Measurements from ENCODE around the gene UVSSA. TPM values are rescaled to one million over a fixed set of nuclear protein-coding genes. Genes with fewer than 3 reads are reported as not detected.
"Not testable (repeated sequence)": the region's sequence is repeated elsewhere in the genome, so short reads cannot be mapped to it uniquely, and the experiment has no call there.

Gene UVSSA
- total and polyA plus RNA-seq, 5 donors from 2014 or later, result 2.1 to 42.9 (median 4.0) TPM

- no peaks in the 10 kb centered on the region for H3K27me3 Mint-ChIP-seq
These were observed 14.3 kb upstream of the UVSSA start for GRCh38 chr4:1332686-1333085.

DNA sequence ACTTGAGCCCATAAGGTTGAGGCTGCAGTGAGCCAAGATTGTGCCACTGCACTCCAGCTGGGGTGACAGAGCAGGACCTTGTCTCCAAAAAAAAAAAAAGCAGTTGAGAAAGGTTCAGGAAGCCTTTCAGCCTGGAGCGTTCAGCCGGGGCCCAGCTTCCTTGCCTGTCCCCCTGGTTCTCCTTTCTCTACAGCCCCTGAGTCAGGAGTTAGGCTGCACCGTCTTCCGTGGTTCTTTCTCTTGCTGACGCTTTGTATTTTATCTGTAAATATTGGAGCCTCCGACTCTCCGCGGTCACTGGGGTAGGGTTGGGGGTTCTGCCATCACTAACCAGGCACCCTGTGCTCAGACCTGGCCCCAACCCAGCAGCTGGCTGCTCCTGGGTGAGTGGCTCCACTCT is 13.8 kb upstream of the UVSSA start:
- ATAC-seq (ENCODE audit: low read depth in 2 of 2), result no peak
- no peak overlapping the region for H3K4me3 Mint-ChIP-seq
- Histone ChIP-seq H3K4me3 (ENCODE audit: low read depth, low read length) (no peak overlapping the region), H3K4me1 (ENCODE audit: control insufficient read depth, insufficient read depth, low read length, poor library complexity, severe bottlenecking) (peaks cover 29% of the 10 kb centered on the region), H3K9me3 (ENCODE audit: control insufficient read depth in 2 of 2, low read length in 2 of 2) (no peaks in the 10 kb centered on the region), H3K36me3 (ENCODE audit: control insufficient read depth, insufficient read depth, low read length) (peaks cover 28% of the 10 kb centered on the region), H3K27me3 (ENCODE audit: control insufficient read depth, insufficient read depth, low read length) (no peaks in the 10 kb centered on the region), H3K27ac (ENCODE audit: insufficient read depth, low read length, poor library complexity, severe bottlenecking) (no peak overlapping the region)
- peaks cover 0 to 35% (median 12%) of the 10 kb centered on the region in 4 donors for H3K4me1 Mint-ChIP-seq
- H3K27ac Mint-ChIP-seq, result peak overlapping the region in 1 of 3 donors; percentile 52
- peaks cover 37% of the 10 kb centered on the region for H3K36me3 Mint-ChIP-seq
- H3K27me3 Mint-ChIP-seq, result no peaks in the 10 kb centered on the region
- H3K9me3 Mint-ChIP-seq, result no peaks in the 10 kb centered on the region
- no peak for DNase-seq

More at GRCh38 chr4:1332686-1333085, 14.3 kb upstream of the UVSSA start:
- Histone ChIP-seq H3K4me3 (ENCODE audit: low read depth, low read length) (no peak overlapping the region), H3K4me1 (ENCODE audit: control insufficient read depth, insufficient read depth, low read length, poor library complexity, severe bottlenecking) (peaks cover 29% of the 10 kb centered on the region), H3K27ac (ENCODE audit: insufficient read depth, low read length, poor library complexity, severe bottlenecking) (no peak overlapping the region), H3K27me3 (ENCODE audit: control insufficient read depth, insufficient read depth, low read length) (no peaks in the 10 kb centered on the region), H3K9me3 (ENCODE audit: control insufficient read depth in 2 of 2, low read length in 2 of 2) (no peaks in the 10 kb centered on the region), H3K36me3 (ENCODE audit: control insufficient read depth, insufficient read depth, low read length) (peaks cover 26% of the 10 kb centered on the region)
- DNase-seq (no peak), ATAC-seq (ENCODE audit: low read depth in 2 of 2) (no peak)
- peak overlapping the region in 1 of 3 donors; percentile 46 for H3K27ac Mint-ChIP-seq
- H3K36me3 Mint-ChIP-seq, result peaks cover 35% of the 10 kb centered on the region
- no peak overlapping the region for H3K4me3 Mint-ChIP-seq
- H3K9me3 Mint-ChIP-seq, result no peaks in the 10 kb centered on the region
- H3K4me1 Mint-ChIP-seq, result peaks cover 0 to 35% (median 12%) of the 10 kb centered on the region in 4 donors

GRCh38 chr4:1333851-1334578 is 13.0 kb upstream of the UVSSA start:
- not testable (repeated sequence) for ATAC-seq (ENCODE audit: low read depth in 2 of 2); H3K9me3 ChIP-seq (ENCODE audit: control insufficient read depth in 2 of 2, low read length in 2 of 2); H3K27ac Mint-ChIP-seq; H3K27ac ChIP-seq (ENCODE audit: insufficient read depth, low read length, poor library complexity, severe bottlenecking); H3K4me3 ChIP-seq (ENCODE audit: low read depth, low read length); H3K27me3 Mint-ChIP-seq; H3K27me3 ChIP-seq (ENCODE audit: control insufficient read depth, insufficient read depth, low read length); H3K4me3 Mint-ChIP-seq; H3K9me3 Mint-ChIP-seq; DNase-seq
- Mint-ChIP-seq H3K36me3 (peaks cover 41% of the 10 kb centered on the region), H3K4me1 (peaks cover 0 to 33% (median 12%) of the 10 kb centered on the region in 4 donors)
- Histone ChIP-seq H3K4me1 (ENCODE audit: control insufficient read depth, insufficient read depth, low read length, poor library complexity, severe bottlenecking) (peaks cover 29% of the 10 kb centered on the region), H3K36me3 (ENCODE audit: control insufficient read depth, insufficient read depth, low read length) (peaks cover 32% of the 10 kb centered on the region)

DNA sequence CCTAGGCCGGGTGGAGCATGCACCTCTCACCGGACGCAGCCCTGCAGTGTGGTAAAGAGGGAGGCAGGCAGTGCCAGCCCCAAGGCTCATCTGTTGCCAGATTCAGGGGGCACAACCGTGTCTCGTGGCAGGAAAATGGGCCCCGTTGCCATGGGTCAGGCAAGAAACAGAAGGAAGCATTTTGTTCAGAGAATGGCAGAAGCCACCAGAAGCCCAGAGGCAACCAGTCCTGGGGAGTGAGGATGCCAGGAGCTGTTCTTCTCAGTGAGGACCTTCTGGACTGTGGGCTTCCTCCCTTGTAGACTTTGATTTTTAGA is 12.5 kb upstream of the UVSSA start:
- Histone ChIP-seq H3K4me1 (ENCODE audit: control insufficient read depth, insufficient read depth, low read length, poor library complexity, severe bottlenecking) (peaks cover 24% of the 10 kb centered on the region), H3K36me3 (ENCODE audit: control insufficient read depth, insufficient read depth, low read length) (peaks cover 38% of the 10 kb centered on the region), H3K4me3 (ENCODE audit: low read depth, low read length) (no peak overlapping the region), H3K9me3 (ENCODE audit: control insufficient read depth in 2 of 2, low read length in 2 of 2) (no peaks in the 10 kb centered on the region), H3K27me3 (ENCODE audit: control insufficient read depth, insufficient read depth, low read length) (no peaks in the 10 kb centered on the region), H3K27ac (ENCODE audit: insufficient read depth, low read length, poor library complexity, severe bottlenecking) (no peak overlapping the region)
- Mint-ChIP-seq H3K27me3 (no peaks in the 10 kb centered on the region), H3K9me3 (no peaks in the 10 kb centered on the region), H3K36me3 (peaks cover 43% of the 10 kb centered on the region), H3K4me3 (peak overlapping the region in 1 of 4 donors; percentile 52), H3K27ac (no peak overlapping the region), H3K4me1 (peaks cover 0 to 28% (median 11%) of the 10 kb centered on the region in 4 donors)
- DNase-seq, result no peak
- ATAC-seq (ENCODE audit: low read depth in 2 of 2), result no peak

- Mint-ChIP-seq H3K4me1 (peaks cover 0 to 23% (median 8%) of the 10 kb centered on the region in 4 donors), H3K36me3 (peaks cover 43% of the 10 kb centered on the region), H3K27ac (peak overlapping the region in 2 of 3 donors; percentile 51 to 66)
- not testable (repeated sequence) for H3K9me3 ChIP-seq (ENCODE audit: control insufficient read depth in 2 of 2, low read length in 2 of 2); H3K27me3 Mint-ChIP-seq; H3K9me3 Mint-ChIP-seq; H3K27me3 ChIP-seq (ENCODE audit: control insufficient read depth, insufficient read depth, low read length); ATAC-seq (ENCODE audit: low read depth in 2 of 2); H3K4me3 ChIP-seq (ENCODE audit: low read depth, low read length); DNase-seq; H3K27ac ChIP-seq (ENCODE audit: insufficient read depth, low read length, poor library complexity, severe bottlenecking); H3K4me3 Mint-ChIP-seq
- Histone ChIP-seq H3K36me3 (ENCODE audit: control insufficient read depth, insufficient read depth, low read length) (peaks cover 46% of the 10 kb centered on the region), H3K4me1 (ENCODE audit: control insufficient read depth, insufficient read depth, low read length, poor library complexity, severe bottlenecking) (peaks cover 16% of the 10 kb centered on the region)
These were observed 11.7 kb upstream of the UVSSA start for GRCh38 chr4:1335193-1335883.

- H3K4me3 Mint-ChIP-seq, result peak overlapping the region in 1 of 4 donors; percentile 35
- peaks cover 0 to 16% (median 2%) of the 10 kb centered on the region in 4 donors for H3K4me1 Mint-ChIP-seq
- no peak for DNase-seq
- H3K27me3 Mint-ChIP-seq, result no peaks in the 10 kb centered on the region
- H3K27ac ChIP-seq (ENCODE audit: insufficient read depth, low read length, poor library complexity, severe bottlenecking), result no peak overlapping the region
- peaks cover 8% of the 10 kb centered on the region for H3K4me1 ChIP-seq (ENCODE audit: control insufficient read depth, insufficient read depth, low read length, poor library complexity, severe bottlenecking)
- H3K27me3 ChIP-seq (ENCODE audit: control insufficient read depth, insufficient read depth, low read length), result no peaks in the 10 kb centered on the region
- no peak for ATAC-seq (ENCODE audit: low read depth in 2 of 2)
- no peak overlapping the region for H3K4me3 ChIP-seq (ENCODE audit: low read depth, low read length)
- H3K27ac Mint-ChIP-seq, result peak overlapping the region in 2 of 3 donors; percentile 42 to 43
- peaks cover 50% of the 10 kb centered on the region for H3K36me3 ChIP-seq (ENCODE audit: control insufficient read depth, insufficient read depth, low read length)
- peaks cover 37% of the 10 kb centered on the region for H3K36me3 Mint-ChIP-seq
- no peaks in the 10 kb centered on the region for H3K9me3 Mint-ChIP-seq
- H3K9me3 ChIP-seq (ENCODE audit: control insufficient read depth in 2 of 2, low read length in 2 of 2), result no peaks in the 10 kb centered on the region
These were observed 10.9 kb upstream of the UVSSA start for GRCh38 chr4:1336088-1336491.

DNA sequence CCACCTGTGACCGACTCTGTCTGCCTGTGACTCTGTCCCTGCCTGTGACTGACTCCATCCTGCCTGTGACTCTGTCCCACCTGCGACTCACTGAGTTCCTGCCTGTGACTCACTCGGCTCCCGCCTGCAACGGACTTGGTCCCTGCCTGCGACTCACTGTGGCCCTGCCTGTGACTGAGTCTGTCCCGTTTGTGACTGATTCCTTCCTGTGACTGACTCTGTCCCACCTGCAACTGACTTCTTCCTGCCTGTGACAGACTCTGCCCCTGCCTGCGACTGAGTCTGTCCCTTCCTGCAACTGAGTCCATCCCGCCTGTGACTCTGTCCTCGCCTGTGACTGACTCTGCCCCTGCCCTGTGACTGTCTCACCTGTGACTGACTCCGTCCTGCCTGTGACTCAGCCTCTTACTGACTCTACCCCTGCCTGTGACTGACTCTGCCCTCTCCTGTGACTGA is 9.6 kb upstream of the UVSSA start:
- H3K4me1 Mint-ChIP-seq, result peaks cover 0 to 4% (median 1%) of the 10 kb centered on the region in 4 donors

More for the DNA sequence above, 9.6 kb upstream of the UVSSA start:
- Mint-ChIP-seq H3K27me3 (no peaks in the 10 kb centered on the region), H3K36me3 (peaks cover 33% of the 10 kb centered on the region), H3K9me3 (no peaks in the 10 kb centered on the region), H3K27ac (peak overlapping the region; percentile 67 to 79 (median 74)), H3K4me3 (no peak overlapping the region)
- Histone ChIP-seq H3K27ac (ENCODE audit: insufficient read depth, low read length, poor library complexity, severe bottlenecking) (no peak overlapping the region), H3K4me1 (ENCODE audit: control insufficient read depth, insufficient read depth, low read length, poor library complexity, severe bottlenecking) (no peaks in the 10 kb centered on the region), H3K4me3 (ENCODE audit: low read depth, low read length) (no peak overlapping the region), H3K9me3 (ENCODE audit: control insufficient read depth in 2 of 2, low read length in 2 of 2) (no peaks in the 10 kb centered on the region), H3K36me3 (ENCODE audit: control insufficient read depth, insufficient read depth, low read length) (peaks cover 52% of the 10 kb centered on the region), H3K27me3 (ENCODE audit: control insufficient read depth, insufficient read depth, low read length) (no peaks in the 10 kb centered on the region)
- ATAC-seq (ENCODE audit: low read depth in 2 of 2) (peak; percentile 57 to 63), DNase-seq (peak in 1 of 3 donors; percentile 54)
